Peyer's patch (tissue), 4 donors: ENCODE measurements around the gene OVOL3.

Source experiments
- CTCF ChIP-seq, 6 experiments: fragments of 450-650 bp in 4 of 6; fragments of 200-600 bp in 2 of 6; sonication (generic) in 1 of 6; IDR thresholded peaks; one replicate each; pipeline ENCODE4 v1.5.1; 2017 to 2019; ENCODE audit warnings: antibody characterized with exemption in 6 of 6, mild to moderate bottlenecking in 3 of 6, moderate library complexity in 1 of 6
- POLR2A ChIP-seq, 2 donors: fragments of 450-650 bp; IDR thresholded peaks; one replicate each; pipeline ENCODE4 v1.5.1; 2017; ENCODE audit warnings: antibody characterized with exemption in 2 of 2, mild to moderate bottlenecking in 2 of 2, moderate library complexity in 2 of 2

DNA sequence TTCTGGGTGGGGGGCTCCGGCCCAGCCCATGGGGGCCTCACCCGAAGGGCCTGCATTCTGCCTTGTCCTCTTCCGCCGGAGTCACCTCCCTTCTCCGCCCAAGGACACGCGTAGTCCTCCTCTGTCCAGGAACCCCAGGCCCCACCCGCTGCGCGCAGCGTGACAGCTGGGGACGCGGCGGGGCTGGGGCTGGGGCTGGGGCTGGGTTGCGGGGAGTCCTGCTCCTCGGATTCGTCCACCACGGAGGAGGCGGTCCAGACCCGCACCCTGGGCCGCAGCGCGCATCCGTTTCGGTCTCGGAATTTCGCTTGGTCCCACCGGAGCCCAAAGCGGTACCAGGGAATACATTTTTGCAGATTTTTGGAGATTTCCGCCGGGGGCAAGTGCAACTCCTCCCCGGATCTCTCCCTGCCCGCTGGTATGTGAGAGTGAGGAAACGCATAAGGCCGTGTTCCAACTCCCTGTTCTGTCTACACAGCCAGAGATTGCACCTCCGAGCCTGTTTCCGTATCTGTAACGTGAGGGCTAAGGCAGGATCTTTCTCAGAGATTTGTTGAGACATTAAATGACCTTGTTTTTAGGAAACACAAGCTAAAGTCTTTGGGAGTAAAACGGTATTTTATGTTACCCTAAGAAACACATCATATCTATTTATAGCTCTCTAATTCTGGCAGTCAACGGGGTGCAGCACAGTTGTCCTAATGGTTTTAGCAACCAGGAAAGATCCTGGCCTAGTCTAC lies 41.6 kb downstream of the OVOL3 start, which contains the start of gene COX7A1:
- TF ChIP-seq CTCF (IDR thresholded peaks at IDR 0.05) (no peak), POLR2A (IDR thresholded peaks at IDR 0.05) (no peak)
